GM19395 (cell line): ENCODE measurements around the gene IGFBP1.

Experiments
- ATAC-seq: cut with Tn5 transposase; IDR thresholded peaks from one replicate; pipeline ENCODE4 v1.9.1; 2021; ENCODE audit warnings: mild to moderate bottlenecking, moderate library complexity; ENCODE audit not compliant: unreplicated experiment

IGFBP1 gene

GRCh38 chr7:45880433-45880860, 7.8 kb upstream of the IGFBP1 start:
- ATAC-seq, result no peak

GRCh38 chr7:45881280-45881758, 7.0 kb upstream of the IGFBP1 start:
- ATAC-seq, result no peak

GRCh38 chr7:45881759-45882464, 6.4 kb upstream of the IGFBP1 start:
- no peak for ATAC-seq

- no peak for ATAC-seq
These were observed 5.8 kb upstream of the IGFBP1 start for GRCh38 chr7:45882465-45882810.

- no peak for ATAC-seq
These were observed 4.2 kb upstream of the IGFBP1 start for GRCh38 chr7:45884136-45884535.

GRCh38 chr7:45885264-45885882, 2.9 kb upstream of the IGFBP1 start:
- no peak for ATAC-seq

- no peak for ATAC-seq
These were observed 1.2 kb upstream of the IGFBP1 start for GRCh38 chr7:45886931-45887667.

- no peak for ATAC-seq
These were observed 692 bp downstream of the IGFBP1 start for GRCh38 chr7:45888993-45889366.

GRCh38 chr7:45889367-45890067, 1.2 kb downstream of the IGFBP1 start:
- no peak for ATAC-seq

- ATAC-seq, result no peak
These were observed 2.0 kb downstream of the IGFBP1 start for GRCh38 chr7:45890125-45890901.

GRCh38 chr7:45890902-45891461, 2.7 kb downstream of the IGFBP1 start:
- no peak for ATAC-seq

- no peak for ATAC-seq
These were observed 3.4 kb downstream of the IGFBP1 start for GRCh38 chr7:45891462-45892402.

GRCh38 chr7:45892407-45893035, 4.2 kb downstream of the IGFBP1 start:
- ATAC-seq, result no peak

GRCh38 chr7:45893374-45893995, 5.2 kb downstream of the IGFBP1 start:
- ATAC-seq, result no peak

- no peak for ATAC-seq
These were observed 5.8 kb downstream of the IGFBP1 start for GRCh38 chr7:45893996-45894664.

GRCh38 chr7:45894665-45895062, 6.4 kb downstream of the IGFBP1 start:
- ATAC-seq, result no peak

GRCh38 chr7:45897042-45897690, 8.9 kb downstream of the IGFBP1 start:
- no peak for ATAC-seq
